Measurements from ENCODE around the gene GABRG3. TPM values are rescaled to one million over a fixed set of nuclear protein-coding genes. Genes with fewer than 3 reads are reported as not detected.

GABRG3 gene
- total RNA-seq, 1 experiment from 2014 or later = not detected

GRCh38 chr15:27126449-27126848 lies 155.5 kb downstream of the GABRG3 start:
- H3K27me3 Mint-ChIP-seq (ENCODE audit: unreplicated experiment) = no peaks in the 10 kb centered on the region
- H3K4me3 Mint-ChIP-seq (ENCODE audit: low read depth, unreplicated experiment) = no peak overlapping the region
- H3K36me3 Mint-ChIP-seq (ENCODE audit: insufficient read depth, unreplicated experiment) = no peaks in the 10 kb centered on the region
- H3K4me1 Mint-ChIP-seq (ENCODE audit: low read depth, unreplicated experiment) = no peaks in the 10 kb centered on the region
- CTCF ChIA-PET = no interaction called here
- intact Hi-C loops (cut with micrococcal nuclease; ENCODE audit: unreplicated experiment) = no loop called here
- H3K27ac Mint-ChIP-seq (ENCODE audit: unreplicated experiment) = no peak overlapping the region
- BruUV-seq (replicated peaks) = no TSS peak
- no peak for DNase-seq
- TF ChIP-seq, protein P1, sequence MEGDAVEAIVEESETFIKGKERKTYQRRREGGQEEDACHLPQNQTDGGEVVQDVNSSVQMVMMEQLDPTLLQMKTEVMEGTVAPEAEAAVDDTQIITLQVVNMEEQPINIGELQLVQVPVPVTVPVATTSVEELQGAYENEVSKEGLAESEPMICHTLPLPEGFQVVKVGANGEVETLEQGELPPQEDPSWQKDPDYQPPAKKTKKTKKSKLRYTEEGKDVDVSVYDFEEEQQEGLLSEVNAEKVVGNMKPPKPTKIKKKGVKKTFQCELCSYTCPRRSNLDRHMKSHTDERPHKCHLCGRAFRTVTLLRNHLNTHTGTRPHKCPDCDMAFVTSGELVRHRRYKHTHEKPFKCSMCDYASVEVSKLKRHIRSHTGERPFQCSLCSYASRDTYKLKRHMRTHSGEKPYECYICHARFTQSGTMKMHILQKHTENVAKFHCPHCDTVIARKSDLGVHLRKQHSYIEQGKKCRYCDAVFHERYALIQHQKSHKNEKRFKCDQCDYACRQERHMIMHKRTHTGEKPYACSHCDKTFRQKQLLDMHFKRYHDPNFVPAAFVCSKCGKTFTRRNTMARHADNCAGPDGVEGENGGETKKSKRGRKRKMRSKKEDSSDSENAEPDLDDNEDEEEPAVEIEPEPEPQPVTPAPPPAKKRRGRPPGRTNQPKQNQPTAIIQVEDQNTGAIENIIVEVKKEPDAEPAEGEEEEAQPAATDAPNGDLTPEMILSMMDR (IDR thresholded peaks at IDR 0.05; ENCODE audit: unreplicated experiment) = no peak
- H3K9me3 Mint-ChIP-seq (ENCODE audit: low read depth, unreplicated experiment) = no peaks in the 10 kb centered on the region

DNA sequence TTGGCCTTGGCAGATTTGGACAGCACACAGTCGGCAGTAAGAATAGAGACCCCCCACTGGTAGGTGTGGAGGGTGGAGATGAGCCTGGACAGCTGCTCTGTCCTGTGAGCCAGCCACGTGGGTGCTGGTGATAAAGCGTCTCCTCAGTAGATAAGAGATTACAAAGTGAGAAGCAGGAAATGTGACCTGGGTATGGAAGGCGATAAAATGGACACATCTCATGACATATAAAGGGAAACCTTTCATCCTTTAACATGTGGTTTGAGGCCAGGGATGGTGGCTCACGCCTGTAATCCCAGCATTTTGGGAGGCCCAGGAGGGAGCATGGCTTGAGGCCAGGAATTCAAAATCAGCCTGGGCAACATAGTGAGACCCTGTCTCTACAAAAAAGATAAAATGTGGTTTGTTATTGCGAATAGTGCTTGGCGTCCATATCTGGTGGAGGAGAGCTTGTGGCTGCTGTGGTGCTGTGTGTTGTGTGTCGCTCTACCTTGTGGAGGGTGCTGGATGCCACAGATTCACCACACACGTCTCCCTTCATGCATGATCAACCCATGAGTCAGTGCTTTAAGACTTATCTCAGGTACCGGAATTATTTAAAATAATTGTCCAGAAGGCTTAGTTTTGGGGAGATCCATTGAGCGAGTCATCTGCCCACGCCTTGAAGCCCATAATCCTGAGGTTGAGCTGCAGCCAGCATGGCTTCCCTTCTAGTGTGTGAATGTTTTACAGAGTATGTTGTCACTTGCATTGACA lies 157.0 kb downstream of the GABRG3 start:
- Mint-ChIP-seq H3K27ac (ENCODE audit: unreplicated experiment) (no peak overlapping the region), H3K36me3 (ENCODE audit: insufficient read depth, unreplicated experiment) (no peaks in the 10 kb centered on the region), H3K4me1 (ENCODE audit: low read depth, unreplicated experiment) (no peaks in the 10 kb centered on the region), H3K27me3 (ENCODE audit: unreplicated experiment) (no peaks in the 10 kb centered on the region), H3K4me3 (ENCODE audit: low read depth, unreplicated experiment) (no peak overlapping the region), H3K9me3 (ENCODE audit: low read depth, unreplicated experiment) (peaks cover 5% of the 10 kb centered on the region)
- intact Hi-C loops (cut with micrococcal nuclease; ENCODE audit: unreplicated experiment) = no loop called here
- TF ChIP-seq, protein P1 (IDR thresholded peaks at IDR 0.05; ENCODE audit: unreplicated experiment) = no peak
- CTCF ChIA-PET = no interaction called here
- BruUV-seq (replicated peaks) = no TSS peak
- no peak for DNase-seq

GRCh38 chr15:27133249-27133648 lies 162.3 kb downstream of the GABRG3 start:
- intact Hi-C loops (cut with micrococcal nuclease; ENCODE audit: unreplicated experiment) = no loop called here
- CTCF ChIA-PET = no interaction called here
- peaks cover 9% of the 10 kb centered on the region for H3K9me3 Mint-ChIP-seq (ENCODE audit: low read depth, unreplicated experiment)
- no peak for DNase-seq
- no peak overlapping the region for H3K27ac Mint-ChIP-seq (ENCODE audit: unreplicated experiment)
- no peaks in the 10 kb centered on the region for H3K4me1 Mint-ChIP-seq (ENCODE audit: low read depth, unreplicated experiment)
- H3K36me3 Mint-ChIP-seq (ENCODE audit: insufficient read depth, unreplicated experiment) = no peaks in the 10 kb centered on the region
- H3K4me3 Mint-ChIP-seq (ENCODE audit: low read depth, unreplicated experiment) = no peak overlapping the region
- TF ChIP-seq, protein P1 (IDR thresholded peaks at IDR 0.05; ENCODE audit: unreplicated experiment) = no peak
- no TSS peak for BruUV-seq (replicated peaks)
- no peaks in the 10 kb centered on the region for H3K27me3 Mint-ChIP-seq (ENCODE audit: unreplicated experiment)

DNA sequence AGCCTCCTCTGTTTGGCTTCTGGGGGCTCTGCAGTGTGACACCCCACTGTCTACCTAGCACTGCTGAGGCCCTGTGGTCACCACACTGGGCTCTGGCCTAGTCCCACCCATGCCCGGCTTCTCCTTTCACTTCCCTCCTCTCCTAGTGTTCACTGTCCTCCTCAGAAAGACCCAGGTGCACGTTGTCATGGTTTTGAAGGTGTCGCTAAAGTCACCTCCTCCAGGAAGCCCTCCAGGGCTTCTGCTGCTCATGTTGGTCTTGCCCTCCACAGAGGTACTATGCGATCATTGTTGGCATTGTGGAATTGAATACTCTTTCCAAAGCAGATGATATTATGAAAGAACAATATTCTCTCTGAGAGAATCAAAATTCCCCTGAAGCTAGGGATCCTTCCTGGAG lies 163.5 kb downstream of the GABRG3 start:
- no peaks in the 10 kb centered on the region for H3K36me3 Mint-ChIP-seq (ENCODE audit: insufficient read depth, unreplicated experiment)
- no peaks in the 10 kb centered on the region for H3K27me3 Mint-ChIP-seq (ENCODE audit: unreplicated experiment)
- H3K9me3 Mint-ChIP-seq (ENCODE audit: low read depth, unreplicated experiment) = peaks cover 9% of the 10 kb centered on the region
- CTCF ChIA-PET = no interaction called here
- H3K4me1 Mint-ChIP-seq (ENCODE audit: low read depth, unreplicated experiment) = no peaks in the 10 kb centered on the region
- DNase-seq = no peak
- no peak overlapping the region for H3K27ac Mint-ChIP-seq (ENCODE audit: unreplicated experiment)
- TF ChIP-seq, protein P1 (IDR thresholded peaks at IDR 0.05; ENCODE audit: unreplicated experiment) = no peak
- no TSS peak for BruUV-seq (replicated peaks)
- intact Hi-C loops (cut with micrococcal nuclease; ENCODE audit: unreplicated experiment) = no loop called here
- H3K4me3 Mint-ChIP-seq (ENCODE audit: low read depth, unreplicated experiment) = no peak overlapping the region

Data from Calu3 (cell line).